GM19239 (cell line): Measurements from ENCODE around the gene ERC2.

ENCODE experiments used
- DNase-seq: peaks from one replicate; pipeline ENCODE4 v3.0.0; 2011; ENCODE audit warnings: low spot score; ENCODE audit not compliant: insufficient read length
- FAIRE-seq: peaks from 2 replicates; lab custom pipeline; 2011; peaks lifted over from hg19 to GRCh38; lab: Jason Lieb, UNC

The ERC2 gene

GRCh38 chr3:56200251-56200650 is 268.0 kb downstream of the ERC2 start:
- DNase-seq (no peak), FAIRE-seq (no peak)

GRCh38 chr3:56197991-56198390 is 270.3 kb downstream of the ERC2 start:
- DNase-seq, result no peak
- no peak for FAIRE-seq

- FAIRE-seq (no peak), DNase-seq (no peak)
These were observed 270.9 kb downstream of the ERC2 start for GRCh38 chr3:56197259-56197965.

GRCh38 chr3:56196700-56197099 is 271.6 kb downstream of the ERC2 start:
- FAIRE-seq (no peak), DNase-seq (no peak)

GRCh38 chr3:56193519-56193918 is 274.7 kb downstream of the ERC2 start:
- no peak for FAIRE-seq
- no peak for DNase-seq

- no peak for FAIRE-seq
- DNase-seq, result no peak
These were observed 276.3 kb downstream of the ERC2 start for GRCh38 chr3:56192001-56192400.

GRCh38 chr3:56190771-56191305 is 277.4 kb downstream of the ERC2 start:
- FAIRE-seq (no peak), DNase-seq (no peak)

GRCh38 chr3:56190130-56190529 is 278.1 kb downstream of the ERC2 start:
- FAIRE-seq (no peak), DNase-seq (no peak)

GRCh38 chr3:56189536-56189935 is 278.7 kb downstream of the ERC2 start:
- no peak for DNase-seq
- FAIRE-seq, result no peak

- FAIRE-seq (no peak), DNase-seq (no peak)
These were observed 280.1 kb downstream of the ERC2 start for GRCh38 chr3:56188201-56188600.

GRCh38 chr3:56187051-56187450 is 281.2 kb downstream of the ERC2 start:
- no peak for DNase-seq
- no peak for FAIRE-seq

- DNase-seq, result no peak
These were observed 282.4 kb downstream of the ERC2 start for GRCh38 chr3:56185827-56186226.

GRCh38 chr3:56183529-56183928 is 284.7 kb downstream of the ERC2 start:
- no peak for DNase-seq
- no peak for FAIRE-seq

More at GRCh38 chr3:56185827-56186226, 282.4 kb downstream of the ERC2 start:
- no peak for FAIRE-seq

- DNase-seq, result no peak
- FAIRE-seq, result no peak
These were observed 287.8 kb downstream of the ERC2 start for GRCh38 chr3:56180433-56180832.

- DNase-seq, result no peak
These were observed 294.7 kb downstream of the ERC2 start for GRCh38 chr3:56173601-56174000.

GRCh38 chr3:56164436-56164835 is 303.8 kb downstream of the ERC2 start:
- FAIRE-seq (no peak), DNase-seq (no peak)

More at GRCh38 chr3:56173601-56174000, 294.7 kb downstream of the ERC2 start:
- FAIRE-seq, result no peak

GRCh38 chr3:56157693-56158362 is 310.4 kb downstream of the ERC2 start:
- DNase-seq (no peak), FAIRE-seq (peak; percentile 35)

GRCh38 chr3:56154297-56154696 is 314.0 kb downstream of the ERC2 start:
- DNase-seq (no peak), FAIRE-seq (no peak)

GRCh38 chr3:56147354-56147753 is 320.9 kb downstream of the ERC2 start:
- DNase-seq, result no peak
- FAIRE-seq, result no peak

- DNase-seq, result no peak
- no peak for FAIRE-seq
These were observed 322.9 kb downstream of the ERC2 start for GRCh38 chr3:56145410-56145809.

GRCh38 chr3:56144805-56145204 is 323.5 kb downstream of the ERC2 start:
- FAIRE-seq, result no peak
- no peak for DNase-seq

- no peak for FAIRE-seq
- no peak for DNase-seq
These were observed 330.9 kb downstream of the ERC2 start for GRCh38 chr3:56137415-56137814.
